ENCODE results near the gene TOX2.

DNA sequence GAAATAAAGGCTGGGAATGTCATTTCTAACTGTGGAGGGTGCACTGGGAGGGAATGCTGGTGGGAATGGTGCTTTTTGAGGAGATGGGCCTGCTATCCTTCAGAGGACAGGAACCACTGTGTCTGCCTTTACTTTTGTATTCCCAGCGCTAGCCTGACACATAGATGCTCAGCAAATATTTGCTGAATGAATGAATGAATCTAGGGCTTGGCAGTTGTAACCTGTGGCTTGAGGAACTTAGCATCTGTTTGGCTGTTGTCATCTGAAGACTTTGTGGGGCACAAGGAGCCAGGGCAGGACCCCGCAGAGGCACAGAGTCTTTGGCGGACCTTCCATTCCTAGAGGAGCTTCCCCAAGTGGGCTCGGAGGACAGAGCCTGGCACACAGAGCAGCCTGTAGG, 6.1 kb downstream of the TOX2 start:
- no peak for TF ChIP-seq POLR2A (IDR thresholded peaks at IDR 0.05; ENCODE audit: low read depth, low read length)
- TF ChIP-seq SPI1 (IDR thresholded peaks at IDR 0.05; ENCODE audit: low read depth, low read length): no peak

Measured in GM12891 (cell line).